Psoas muscle (tissue), 8 donors: ENCODE measurements around the gene ZNF366. TPM values are rescaled to one million over a fixed set of nuclear protein-coding genes. Genes with fewer than 3 reads are reported as not detected.

Experiments
- ATAC-seq, 4 donors: fragments of 200-7000 bp; cut with Tn5 transposase; one replicate each; pipeline ENCODE4 v1.9.1; 2020; ENCODE audit warnings: moderate library complexity in 3 of 4, mild to moderate bottlenecking in 2 of 4
- DNase-seq, 2 donors: peaks; one replicate each; pipeline ENCODE4 v3.0.0-alpha.2; 2020
- H3K27ac ChIP-seq: fragments of 200-600 bp; one replicate; pipeline ENCODE4 v1.8.0; 2022
- H3K27me3 ChIP-seq, 3 donors: fragments of 200-600 bp in 1 of 3; one replicate each; pipeline versions ENCODE4 v1.6.1 to v1.8.0; 2013 to 2022; ENCODE audit warnings: low read length in 2 of 3, mild to moderate bottlenecking in 2 of 3, moderate library complexity in 1 of 3; ENCODE audit not compliant: insufficient read depth in 3 of 3
- H3K36me3 ChIP-seq, 2 donors: fragments of 200-600 bp in 1 of 2; one replicate each; pipeline versions ENCODE4 v1.6.1 to v1.8.0; 2013 to 2022; ENCODE audit warnings: low read depth in 1 of 2, mild to moderate bottlenecking in 1 of 2, moderate library complexity in 1 of 2; ENCODE audit not compliant: insufficient read depth in 1 of 2
- H3K4me1 ChIP-seq: fragments of 200-600 bp; one replicate; pipeline ENCODE4 v1.8.0; 2022
- H3K4me3 ChIP-seq: fragments of 200-600 bp; one replicate; pipeline ENCODE4 v1.8.0; 2022; ENCODE audit warnings: mild to moderate bottlenecking
- H3K9me3 ChIP-seq: fragments of 200-600 bp; one replicate; pipeline ENCODE4 v1.8.0; 2022
- CTCF ChIP-seq: fragments of 200-600 bp; IDR thresholded peaks from one replicate; pipeline ENCODE4 v1.8.0; 2022; ENCODE audit warnings: antibody characterized with exemption
- WGBS, 3 donors: extraction: QIAGEN DNeasy Blood & Tissue Kit; methylation state at CpG; one replicate each; pipeline versions ENCODE4 v1.1.6 to v1.1.7; 2013; 5-methylcytosine and 5-hydroxymethylcytosine counted together
- intact Hi-C, 2 donors: fragments of 100-400 bp; cut with DNase I; formaldehyde crosslinking; loops; one replicate each; pipeline versions ENCODE4 v1.11.0 to v1.14.2; 2022
- polyA plus RNA-seq, 3 donors: library from polyadenylated mRNA; stranded (reverse); fragments of 200-250 nt; gene quantifications; one replicate each; pipeline ENCODE4 v1.2.3, GENCODE V29; 2013
- total RNA-seq, 4 donors: library from RNA; stranded (reverse); fragmentation: NEBNext Ultra II Directional in 2 of 4; extraction: Animal tissue kit (Norgen Biotek cat#: 25700) in 2 of 4; gene quantifications; one replicate each; pipeline versions ENCODE4 v1.2.1 to v1.2.4, GENCODE V29; 2021 to 2023
- donor health status: healthy with polysubstance abuse.
- donor health status: DM: no; HTN: no; CAD: no; lungs with moderate emphysema.
- donor health status: Bipolar disorder and iron deficiency.
- donor health status: healthy.
- donor health status: DM: yes; HTN: yes; CAD: no.
- donor health status: DM: no; HTN: no; CAD: no.
- donor health status: DM: no; HTN: no; CAD: no.
- donor health status: DM: yes; HTN: yes; CAD: no.

ZNF366 gene
- total and polyA plus RNA-seq, 7 donors, result 1.2 to 6.6 (median 3.4) TPM

- H3K9me3 ChIP-seq, result no peaks in the 10 kb centered on the region
- H3K36me3 ChIP-seq, result no peaks in the 10 kb centered on the region
- TF ChIP-seq CTCF, result no peak
- 20 to 69% (median 25%) methylated on average over 1 of the region's 1 CpG for WGBS, 3 donors
- intact Hi-C loops, result no loop called here
- no peak for ATAC-seq
- peaks cover 15% of the 10 kb centered on the region for H3K4me1 ChIP-seq
- no peak overlapping the region for H3K4me3 ChIP-seq
- no peaks in the 10 kb centered on the region for H3K27me3 ChIP-seq
- H3K27ac ChIP-seq, result peak overlapping the region; percentile 34
- no peak for DNase-seq
Observed at GRCh38 chr5:72478684-72479083, 28.5 kb downstream of the ZNF366 start.

- no peaks in the 10 kb centered on the region for H3K36me3 ChIP-seq
- H3K9me3 ChIP-seq, result no peaks in the 10 kb centered on the region
- no peaks in the 10 kb centered on the region for H3K27me3 ChIP-seq
- H3K4me3 ChIP-seq, result no peak overlapping the region
- peaks cover 15% of the 10 kb centered on the region for H3K4me1 ChIP-seq
- intact Hi-C loops, result no loop called here
- H3K27ac ChIP-seq, result peak overlapping the region; percentile 34
- DNase-seq (no peak), ATAC-seq (no peak)
- no peak for TF ChIP-seq CTCF
Observed at GRCh38 chr5:72478276-72478675, 28.9 kb downstream of the ZNF366 start.

GRCh38 chr5:72477644-72478043, 29.6 kb downstream of the ZNF366 start:
- 85 to 91% (median 91%) methylated on average over 4 of the region's 4 CpGs for WGBS, 3 donors
- peaks cover 15% of the 10 kb centered on the region for H3K4me1 ChIP-seq
- H3K27me3 ChIP-seq, result no peaks in the 10 kb centered on the region
- no peak for TF ChIP-seq CTCF
- no peaks in the 10 kb centered on the region for H3K9me3 ChIP-seq
- no peak overlapping the region for H3K4me3 ChIP-seq
- intact Hi-C loops, result no loop called here
- ATAC-seq, result no peak
- DNase-seq, result no peak
- no peaks in the 10 kb centered on the region for H3K36me3 ChIP-seq
- H3K27ac ChIP-seq, result no peak overlapping the region

- no peak for ATAC-seq
Observed at GRCh38 chr5:72477176-72477575, 30.0 kb downstream of the ZNF366 start.

More at GRCh38 chr5:72477176-72477575, 30.0 kb downstream of the ZNF366 start:
- no peaks in the 10 kb centered on the region for H3K9me3 ChIP-seq
- no peaks in the 10 kb centered on the region for H3K36me3 ChIP-seq
- intact Hi-C loops, result no loop called here
- no peak for DNase-seq
- peaks cover 15% of the 10 kb centered on the region for H3K4me1 ChIP-seq
- no peak for TF ChIP-seq CTCF
- H3K27ac ChIP-seq, result no peak overlapping the region
- 37 to 47% (median 42%) methylated on average over 1 of the region's 1 CpG for WGBS, 3 donors
- H3K27me3 ChIP-seq, result no peaks in the 10 kb centered on the region
- no peak overlapping the region for H3K4me3 ChIP-seq
